Gastrocnemius medialis (tissue), 4 donors: ENCODE results near the gene BRCA2.

Source experiments
- CTCF ChIP-seq, 5 experiments: fragments of 450-650 bp in 3 of 5; fragments of 200-600 bp in 2 of 5; sonication (generic) in 2 of 5; IDR thresholded peaks in 4 of 5; conservative IDR thresholded peaks in 1 of 5; 1 replicate in 4 of 5; 2 replicates in 1 of 5; pipeline ENCODE4 v1.5.1; 2016 to 2019; ENCODE audit warnings: antibody characterized with exemption in 5 of 5, mild to moderate bottlenecking in 3 of 5, moderate library complexity in 3 of 5
- POLR2A ChIP-seq, 2 donors: fragments of 450-650 bp; IDR thresholded peaks; one replicate each; pipeline ENCODE4 v1.6.1; 2017; ENCODE audit warnings: antibody characterized with exemption in 2 of 2, mild to moderate bottlenecking in 2 of 2, moderate library complexity in 2 of 2

GRCh38 chr13:32272021-32272683 is 43.2 kb upstream of the BRCA2 start:
- TF ChIP-seq CTCF (IDR thresholded peaks at IDR 0.05 in 4 of 5, conservative IDR thresholded peaks at IDR 0.05 in 1 of 5): no peak
- TF ChIP-seq POLR2A (IDR thresholded peaks at IDR 0.05): no peak
